ENCODE data around the gene CUX1. TPM values are rescaled to one million over a fixed set of nuclear protein-coding genes. Genes with fewer than 3 reads are reported as not detected.
"Not testable (repeated sequence)": the region's sequence is repeated elsewhere in the genome, so short reads cannot be mapped to it uniquely, and the experiment has no call there.

The CUX1 gene
- total RNA-seq, 1 donor, result 46.2 TPM

- H3K4me3 ChIP-seq (ENCODE audit: low read depth, low read length), result no peak overlapping the region
- no peak for DNase-seq (ENCODE audit: low read depth)
- no peak for TF ChIP-seq CTCF (IDR thresholded peaks at IDR 0.05; ENCODE audit: insufficient read depth, low read depth, low read length)
Measured at GRCh38 chr7:101783381-101784181, 33.8 kb upstream of the CUX1 start.

GRCh38 chr7:101784292-101785127 is 32.9 kb upstream of the CUX1 start:
- TF ChIP-seq CTCF (IDR thresholded peaks at IDR 0.05; ENCODE audit: insufficient read depth, low read depth, low read length), result no peak
- DNase-seq (ENCODE audit: low read depth), result peak; percentile 42

GRCh38 chr7:101787864-101788263 is 29.6 kb upstream of the CUX1 start:
- TF ChIP-seq CTCF (IDR thresholded peaks at IDR 0.05; ENCODE audit: insufficient read depth, low read depth, low read length), result no peak
- no peak overlapping the region for H3K4me3 ChIP-seq (ENCODE audit: low read depth, low read length)
- no peak for DNase-seq (ENCODE audit: low read depth)

More at GRCh38 chr7:101784292-101785127, 32.9 kb upstream of the CUX1 start:
- H3K4me3 ChIP-seq (ENCODE audit: low read depth, low read length), result no peak overlapping the region

- no peak for TF ChIP-seq CTCF (IDR thresholded peaks at IDR 0.05; ENCODE audit: insufficient read depth, low read depth, low read length)
- no peak overlapping the region for H3K4me3 ChIP-seq (ENCODE audit: low read depth, low read length)
- DNase-seq (ENCODE audit: low read depth), result no peak
Measured at GRCh38 chr7:101788517-101788916, 28.9 kb upstream of the CUX1 start.

- DNase-seq (ENCODE audit: low read depth), result no peak
- TF ChIP-seq CTCF (IDR thresholded peaks at IDR 0.05; ENCODE audit: insufficient read depth, low read depth, low read length), result no peak
- no peak overlapping the region for H3K4me3 ChIP-seq (ENCODE audit: low read depth, low read length)
Measured at GRCh38 chr7:101790566-101791293, 26.7 kb upstream of the CUX1 start.

- no peak for TF ChIP-seq CTCF (IDR thresholded peaks at IDR 0.05; ENCODE audit: insufficient read depth, low read depth, low read length)
- no peak overlapping the region for H3K4me3 ChIP-seq (ENCODE audit: low read depth, low read length)
- DNase-seq (ENCODE audit: low read depth), result peak; percentile 90
Measured at GRCh38 chr7:101792051-101792681, 25.3 kb upstream of the CUX1 start.

- DNase-seq (ENCODE audit: low read depth); H3K4me3 ChIP-seq (ENCODE audit: low read depth, low read length): not testable (repeated sequence)
Measured at GRCh38 chr7:101792682-101793071, 24.7 kb upstream of the CUX1 start.

Measured in fibroblast of villous mesenchyme (primary cell).